ENCODE measurements around the gene ZNF48.
A peak's percentile ranks its signal among the peaks of the same experiment; 100 is the strongest.

ZNF48 gene

GRCh38 chr16:30444231-30445148 lies 49.3 kb downstream of the ZNF48 start:
- DNase-seq = no peak

DNA sequence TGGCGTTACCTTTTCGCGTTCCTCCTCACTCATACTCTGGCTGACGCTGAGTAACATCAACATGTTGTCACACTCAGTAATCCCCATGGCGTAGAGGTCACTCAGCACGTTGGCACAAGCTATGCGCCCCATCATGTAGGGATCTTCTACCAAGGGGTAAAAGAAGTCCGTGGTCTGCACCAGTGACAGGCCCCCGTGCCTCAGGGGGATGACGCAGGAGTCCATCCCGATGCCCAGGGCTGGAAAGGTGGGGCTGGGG lies 49.9 kb downstream of the ZNF48 start:
- no peak for DNase-seq

GRCh38 chr16:30445408-30446202 lies 50.4 kb downstream of the ZNF48 start, which contains the start of gene SEPHS2:
SEPHS2 (minus strand) TSS chr16:30445874; CDS start chr16:30445727, 147 bp downstream.
- DNase-seq = peak; percentile 89 to 94

DNA sequence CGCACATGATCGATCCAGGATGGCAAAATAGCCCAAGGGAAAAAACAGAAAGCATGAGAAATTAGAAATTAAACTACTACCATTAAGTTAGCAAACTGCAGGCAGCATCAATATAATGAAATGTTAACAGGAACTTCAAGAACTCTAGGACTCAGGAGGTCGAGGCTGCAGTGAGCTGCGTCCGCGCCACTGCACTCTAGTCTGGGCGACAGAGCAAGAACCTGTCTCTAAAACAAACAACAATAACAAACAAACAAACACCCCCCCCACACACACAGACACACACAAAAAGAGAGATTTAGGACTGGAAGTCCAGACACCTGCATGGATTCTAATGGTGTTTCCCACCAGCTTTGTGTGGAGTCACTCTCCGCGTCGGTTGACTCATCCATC lies 51.0 kb downstream of the ZNF48 start:
- DNase-seq = no peak

- no peak for DNase-seq
Observed at GRCh38 chr16:30447512-30448226, 52.4 kb downstream of the ZNF48 start.

DNA sequence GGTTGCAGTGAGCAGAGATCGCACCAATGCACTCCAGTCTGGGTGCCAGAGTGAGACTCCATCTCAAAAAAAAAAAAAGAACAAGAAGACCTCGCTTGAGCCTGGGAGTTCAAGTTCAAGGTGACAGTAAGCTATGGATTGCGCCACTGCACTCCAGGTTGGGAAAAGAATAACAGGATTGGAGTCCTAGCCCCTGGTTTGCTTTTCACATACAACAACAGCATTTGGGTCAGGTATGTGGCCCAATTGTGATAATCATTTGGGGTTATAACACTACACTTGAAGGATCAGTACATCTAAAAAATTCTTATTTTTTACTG lies 53.9 kb downstream of the ZNF48 start:
- DNase-seq = no peak

Measured in SW 1271 (cell line).